CD4-positive, alpha-beta memory T cell (primary cell): ENCODE results near the gene MACO1. TPM values are rescaled to one million over a fixed set of nuclear protein-coding genes. Genes with fewer than 3 reads are reported as not detected.
A peak's percentile ranks its signal among the peaks of the same experiment; 100 is the strongest.
"Not testable (repeated sequence)": the region's sequence is repeated elsewhere in the genome, so short reads cannot be mapped to it uniquely, and the experiment has no call there.

Source experiments
- CTCF ChIA-PET: fragments of 350-600 bp; sonication (Branson Sonifier 250); formaldehyde crosslinking; loops from one replicate; lab custom pipeline; 2021; ENCODE audit warnings: inconsistent platforms; ENCODE audit not compliant: partially characterized antibody; lab: Charles Lee
- POLR2A ChIA-PET: fragments of 350-600 bp; sonication (Branson Sonifier 250); formaldehyde crosslinking; loops from one replicate; lab custom pipeline; 2021; ENCODE audit not compliant: partially characterized antibody; lab: Charles Lee
- DNase-seq, 5 donors: peaks; one replicate each; pipeline versions ENCODE4 v3.0.0 to v3.0.0-alpha.2; 2020 to 2022; ENCODE audit warnings: mixed read lengths in 1 of 5
- H3K27ac ChIP-seq: one replicate; pipeline ENCODE4 v1.7.0; 2013; ENCODE audit warnings: low read depth, low read length
- H3K27me3 ChIP-seq: 2 replicates; pipeline ENCODE4 v1.7.0; 2013; ENCODE audit warnings: mild to moderate bottlenecking, low read length, moderate library complexity; ENCODE audit not compliant: insufficient read depth
- H3K36me3 ChIP-seq: 2 replicates; pipeline ENCODE4 v1.7.0; 2013; ENCODE audit warnings: mild to moderate bottlenecking, low read length, moderate library complexity; ENCODE audit not compliant: insufficient read depth
- H3K4me1 ChIP-seq: 2 replicates; pipeline ENCODE4 v1.7.0; 2013; ENCODE audit warnings: mild to moderate bottlenecking, low read length, moderate library complexity; ENCODE audit not compliant: insufficient read depth
- H3K4me3 ChIP-seq, 2 donors: one replicate each; pipeline ENCODE4 v1.7.0; 2013; ENCODE audit warnings: low read length in 2 of 2, mild to moderate bottlenecking in 1 of 2
- H3K9me3 ChIP-seq, 2 donors: one replicate each; pipeline ENCODE4 v1.7.0; 2013; ENCODE audit warnings: low read length in 2 of 2, control low read depth in 1 of 2; ENCODE audit not compliant: control insufficient read depth in 1 of 2
- H3K27ac Mint-ChIP-seq, 7 donors: one replicate each; pipeline ENCODE4 v1.8.0; 2020 to 2021; ENCODE audit warnings: mixed read lengths in 7 of 7, mild to moderate bottlenecking in 6 of 7, inconsistent platforms in 3 of 7, moderate library complexity in 3 of 7
- H3K27me3 Mint-ChIP-seq, 2 donors: one replicate each; pipeline ENCODE4 v1.8.0; 2020 to 2021; ENCODE audit warnings: mixed read lengths in 2 of 2
- H3K36me3 Mint-ChIP-seq, 2 donors: one replicate each; pipeline ENCODE4 v1.8.0; 2020 to 2021; ENCODE audit warnings: mixed read lengths in 2 of 2, inconsistent platforms in 1 of 2, mild to moderate bottlenecking in 1 of 2
- H3K4me1 Mint-ChIP-seq, 4 donors: one replicate each; pipeline ENCODE4 v1.8.0; 2020 to 2021; ENCODE audit warnings: mixed read lengths in 4 of 4, mild to moderate bottlenecking in 1 of 4
- H3K4me3 Mint-ChIP-seq, 8 donors: one replicate each; pipeline ENCODE4 v1.8.0; 2020 to 2021; ENCODE audit warnings: mixed read lengths in 8 of 8, mild to moderate bottlenecking in 7 of 8, moderate library complexity in 6 of 8, inconsistent platforms in 3 of 8
- H3K9me3 Mint-ChIP-seq, 8 donors: one replicate each; pipeline ENCODE4 v1.8.0; 2020 to 2021; ENCODE audit warnings: mixed read lengths in 8 of 8, mild to moderate bottlenecking in 5 of 8, inconsistent platforms in 3 of 8, moderate library complexity in 1 of 8
- intact Hi-C: fragments of 100-400 bp; cut with micrococcal nuclease; formaldehyde crosslinking; loops from one replicate; pipeline ENCODE4 v1.15.1; 2023
- polyA plus RNA-seq, 2 donors: library from polyadenylated mRNA; unstranded; fragments of 300-500 nt; fragmentation: Illumina TruSeq; gene quantifications; one replicate each; pipeline ENCODE4 v1.2.3, GENCODE V29; 2021
- total RNA-seq, 2 experiments: library from RNA; stranded (reverse); gene quantifications; one replicate each; pipeline ENCODE4 v1.2.3, GENCODE V29; 2021

Gene MACO1, protein sequence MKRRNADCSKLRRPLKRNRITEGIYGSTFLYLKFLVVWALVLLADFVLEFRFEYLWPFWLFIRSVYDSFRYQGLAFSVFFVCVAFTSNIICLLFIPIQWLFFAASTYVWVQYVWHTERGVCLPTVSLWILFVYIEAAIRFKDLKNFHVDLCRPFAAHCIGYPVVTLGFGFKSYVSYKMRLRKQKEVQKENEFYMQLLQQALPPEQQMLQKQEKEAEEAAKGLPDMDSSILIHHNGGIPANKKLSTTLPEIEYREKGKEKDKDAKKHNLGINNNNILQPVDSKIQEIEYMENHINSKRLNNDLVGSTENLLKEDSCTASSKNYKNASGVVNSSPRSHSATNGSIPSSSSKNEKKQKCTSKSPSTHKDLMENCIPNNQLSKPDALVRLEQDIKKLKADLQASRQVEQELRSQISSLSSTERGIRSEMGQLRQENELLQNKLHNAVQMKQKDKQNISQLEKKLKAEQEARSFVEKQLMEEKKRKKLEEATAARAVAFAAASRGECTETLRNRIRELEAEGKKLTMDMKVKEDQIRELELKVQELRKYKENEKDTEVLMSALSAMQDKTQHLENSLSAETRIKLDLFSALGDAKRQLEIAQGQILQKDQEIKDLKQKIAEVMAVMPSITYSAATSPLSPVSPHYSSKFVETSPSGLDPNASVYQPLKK
- total RNA-seq: 10 to 100 TPM; 20.6 TPM
- 1 to 10 TPM; 3.1 to 8.4 TPM for polyA plus RNA-seq

DNA sequence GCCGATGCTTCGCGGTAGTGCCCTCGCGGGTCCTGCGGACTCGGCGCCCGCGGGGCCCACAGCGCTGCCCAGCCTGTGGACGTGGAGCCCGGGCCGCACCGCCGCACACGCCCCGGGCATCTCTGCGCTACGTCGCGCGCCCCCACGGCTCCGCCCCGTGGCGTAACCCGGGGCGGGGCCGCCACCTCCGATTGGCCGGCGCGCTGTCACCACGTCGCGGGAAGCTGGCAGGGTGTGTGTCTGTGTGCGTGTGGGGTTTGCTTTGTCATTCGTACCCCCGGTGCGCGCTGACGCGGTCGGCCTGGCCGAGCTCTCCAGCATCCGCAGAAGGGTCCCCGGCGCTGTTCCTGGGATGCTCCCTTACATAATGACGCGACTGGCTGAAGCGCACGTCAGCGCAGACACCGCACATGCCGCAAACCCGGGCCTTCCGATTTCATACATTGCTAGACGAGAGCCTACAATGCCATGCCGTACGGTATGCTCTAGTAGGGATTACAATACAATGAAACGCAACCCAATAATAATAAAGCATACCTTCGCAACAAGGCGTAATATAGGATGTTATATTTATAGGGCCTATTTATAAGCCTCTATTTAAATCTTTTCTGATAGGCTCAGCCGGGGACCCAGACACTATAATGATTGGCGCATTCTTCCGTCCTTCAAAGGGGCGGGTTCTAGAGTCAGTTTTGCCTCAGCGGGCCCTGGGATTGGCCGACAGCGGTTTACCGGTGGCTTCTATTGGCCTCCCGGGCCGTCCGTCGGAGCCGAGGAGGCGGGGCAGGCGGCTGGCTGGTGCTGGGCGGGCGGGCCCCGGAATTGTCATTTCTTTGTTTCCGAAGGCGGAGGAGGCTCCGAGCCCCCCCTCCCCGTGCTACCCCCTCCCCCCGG, at the start of gene MACO1:
TSS of gene MACO1 (plus strand) at position 825 of the 894 bp plus-strand sequence. CDS start 202 bp downstream, outside the sequence.
- Histone ChIP-seq H3K27me3 (no peaks in the 10 kb centered on the region), H3K4me3 (peak within 1 kb of the TSS; percentile 49 to 92), H3K36me3 (no peaks in the 10 kb centered on the region), H3K4me1 (peaks cover 44% of the 10 kb centered on the region), H3K9me3 (no peaks in the 10 kb centered on the region), H3K27ac (peak within 1 kb of the TSS; percentile 95)
- peak within 1 kb of the TSS; percentile 98 to 100 (median 100) for H3K27ac Mint-ChIP-seq
- CTCF ChIA-PET: interaction anchor here (0.6 kb wide), 1 partner anchor 191 kb away, joined by 3 read pairs; no protein-coding TSS in a partner anchor
- H3K27me3 Mint-ChIP-seq: no peaks in the 10 kb centered on the region
- H3K4me3 Mint-ChIP-seq: peak within 1 kb of the TSS; percentile 95 to 99 (median 97)
- peak; percentile 97 to 99 (median 97) for DNase-seq
- POLR2A ChIA-PET: interaction anchor here (0.6 to 3.0 kb wide), 12 partner anchors 11 to 718 kb away, joined by 3 to 24 read pairs (median 4); partner anchors contain the start of genes CLIC4, MTFR1L, RSRP1 and RUNX3
- H3K9me3 Mint-ChIP-seq: peaks cover 0 to 4% (median 0%) of the 10 kb centered on the region in 8 donors
- peaks cover 35 to 50% (median 42%) of the 10 kb centered on the region in 4 donors for H3K4me1 Mint-ChIP-seq
- intact Hi-C loops: loop anchor here (1.0 to 10.0 kb wide), 7 partner anchors 42 to 1044 kb away; partner anchors contain the start of genes CLIC4, HMGN2, RSRP1 and TMEM50A
- H3K36me3 Mint-ChIP-seq: peaks cover 0 to 11% of the 10 kb centered on the region in 2 donors

DNA sequence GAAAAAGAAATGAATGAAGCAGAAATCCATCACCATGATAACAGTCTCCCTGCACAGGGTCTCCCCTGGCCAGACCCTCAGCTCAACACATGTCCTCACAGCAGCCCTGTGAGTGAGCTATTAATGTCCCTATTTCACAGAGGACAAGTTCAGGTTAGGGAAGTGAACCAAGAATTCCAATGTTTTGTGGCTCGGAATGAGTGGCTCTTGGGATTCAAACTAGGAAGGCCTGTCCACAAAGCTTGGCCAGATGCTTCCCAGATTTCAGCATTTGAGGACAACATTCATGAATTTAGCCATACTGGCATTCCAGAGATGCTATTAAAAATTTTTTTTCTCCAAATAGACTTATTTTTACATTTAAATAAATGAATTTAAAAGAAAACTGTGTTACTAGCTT, 48.2 kb upstream of the MACO1 start:
- H3K9me3 Mint-ChIP-seq, POLR2A ChIA-PET, H3K4me1 Mint-ChIP-seq, H3K27me3 Mint-ChIP-seq, H3K4me3 Mint-ChIP-seq, DNase-seq, H3K27me3 ChIP-seq, H3K36me3 Mint-ChIP-seq, H3K27ac Mint-ChIP-seq, H3K9me3 ChIP-seq, intact Hi-C loops, H3K36me3 ChIP-seq, CTCF ChIA-PET, H3K27ac ChIP-seq, H3K4me1 ChIP-seq, H3K4me3 ChIP-seq: not testable (repeated sequence)

DNA sequence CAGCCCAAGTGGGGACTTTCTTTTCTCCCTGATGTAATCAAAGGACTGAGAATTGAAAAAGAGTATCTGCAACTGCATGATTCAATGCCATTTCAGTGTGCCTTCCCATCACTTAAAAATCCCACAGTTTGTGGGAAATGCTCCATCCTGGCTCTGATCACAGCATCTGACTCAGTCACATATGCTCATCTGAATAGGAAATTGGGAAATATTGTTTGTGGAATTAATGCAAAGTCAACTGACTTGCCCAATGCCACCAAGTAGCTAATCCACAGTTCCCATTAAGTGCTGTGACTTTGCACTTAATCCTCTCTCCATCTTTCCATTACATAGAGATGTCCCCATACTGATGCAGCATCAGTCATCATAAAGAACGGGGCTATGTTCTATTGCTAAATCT, 47.6 kb upstream of the MACO1 start:
- H3K9me3 Mint-ChIP-seq, H3K36me3 ChIP-seq, H3K36me3 Mint-ChIP-seq, H3K4me3 ChIP-seq, H3K9me3 ChIP-seq, H3K4me3 Mint-ChIP-seq, H3K27me3 Mint-ChIP-seq, CTCF ChIA-PET, DNase-seq, H3K4me1 Mint-ChIP-seq, H3K4me1 ChIP-seq, POLR2A ChIA-PET, H3K27ac ChIP-seq, H3K27ac Mint-ChIP-seq, intact Hi-C loops, H3K27me3 ChIP-seq: not testable (repeated sequence)

DNA sequence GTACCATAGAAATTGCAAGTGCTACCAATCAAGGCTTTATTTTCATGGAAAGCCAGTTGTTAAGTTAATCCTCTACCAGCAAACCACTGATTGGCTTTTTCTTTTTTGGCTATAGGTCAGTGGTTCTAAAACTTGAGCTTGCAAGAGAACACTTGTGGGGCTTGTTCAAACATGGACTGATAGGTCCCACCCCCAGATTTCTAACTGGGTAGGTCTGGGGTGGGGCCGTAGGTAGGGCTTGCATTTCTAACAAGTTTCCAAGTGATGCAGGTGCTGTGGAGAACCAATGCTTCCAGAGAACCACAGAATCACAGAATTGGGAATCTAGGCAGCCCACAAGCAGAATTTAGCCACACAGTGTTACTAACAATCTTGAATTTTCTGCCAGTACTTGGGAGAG, 46.8 kb upstream of the MACO1 start:
- H3K27me3 Mint-ChIP-seq: peaks cover 5 to 12% of the 10 kb centered on the region in 2 donors
- DNase-seq, H3K4me3 Mint-ChIP-seq, H3K9me3 Mint-ChIP-seq, H3K4me1 Mint-ChIP-seq, H3K36me3 Mint-ChIP-seq, H3K27ac Mint-ChIP-seq, H3K36me3 ChIP-seq, H3K4me3 ChIP-seq, CTCF ChIA-PET, H3K4me1 ChIP-seq, H3K27ac ChIP-seq, H3K27me3 ChIP-seq, intact Hi-C loops, POLR2A ChIA-PET, H3K9me3 ChIP-seq: not testable (repeated sequence)

DNA sequence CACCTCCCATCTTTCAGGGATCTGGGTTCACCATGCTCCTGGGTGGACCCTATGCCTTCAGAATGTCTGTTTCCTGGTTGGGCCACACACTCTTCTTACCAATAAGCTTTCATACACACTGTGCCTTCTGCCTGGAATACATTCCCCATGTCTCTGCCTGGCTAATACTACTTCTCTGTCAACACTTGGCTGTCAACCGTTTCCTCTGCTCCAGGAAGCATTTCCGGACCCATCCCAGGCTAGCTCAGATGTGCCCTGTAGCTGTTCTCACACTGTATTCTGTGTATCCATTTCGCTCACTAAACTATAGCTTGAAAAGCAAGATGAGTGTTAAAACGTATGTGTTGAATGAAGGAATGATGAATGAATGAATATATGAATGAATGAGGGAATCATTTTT, 43.6 kb upstream of the MACO1 start:
- H3K4me1 ChIP-seq, H3K27ac ChIP-seq, H3K4me1 Mint-ChIP-seq, H3K4me3 Mint-ChIP-seq, DNase-seq, H3K36me3 ChIP-seq, H3K9me3 Mint-ChIP-seq, H3K27ac Mint-ChIP-seq, POLR2A ChIA-PET, CTCF ChIA-PET, intact Hi-C loops, H3K4me3 ChIP-seq, H3K36me3 Mint-ChIP-seq, H3K9me3 ChIP-seq, H3K27me3 ChIP-seq: not testable (repeated sequence)
- peaks cover 7 to 12% of the 10 kb centered on the region in 2 donors for H3K27me3 Mint-ChIP-seq

DNA sequence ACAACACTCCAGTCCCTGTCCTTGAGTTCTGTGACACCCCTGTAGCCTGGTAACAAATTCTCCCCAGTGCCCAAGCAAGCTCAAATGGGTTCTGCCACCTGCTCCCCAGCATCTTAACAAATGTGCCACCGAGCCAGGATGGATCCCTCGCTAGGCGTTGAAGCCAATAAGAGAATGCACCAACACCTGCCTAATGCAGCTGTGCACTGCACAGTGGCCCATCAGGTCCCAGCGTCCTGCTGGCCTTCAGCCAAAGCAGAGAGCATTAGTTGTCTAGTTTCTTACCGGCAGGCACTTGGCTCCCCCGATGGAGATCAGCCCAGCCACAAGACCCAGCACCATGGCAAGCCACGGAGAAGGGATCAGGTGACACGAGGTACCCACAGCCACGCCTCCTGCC, 42.0 kb upstream of the MACO1 start:
- H3K4me1 ChIP-seq, H3K27me3 ChIP-seq, POLR2A ChIA-PET, H3K36me3 Mint-ChIP-seq, H3K36me3 ChIP-seq, H3K9me3 ChIP-seq, CTCF ChIA-PET, H3K27ac ChIP-seq, H3K4me3 Mint-ChIP-seq, H3K4me3 ChIP-seq, H3K27ac Mint-ChIP-seq, H3K4me1 Mint-ChIP-seq, DNase-seq, H3K9me3 Mint-ChIP-seq, intact Hi-C loops: not testable (repeated sequence)
- H3K27me3 Mint-ChIP-seq: peaks cover 6 to 12% of the 10 kb centered on the region in 2 donors

DNA sequence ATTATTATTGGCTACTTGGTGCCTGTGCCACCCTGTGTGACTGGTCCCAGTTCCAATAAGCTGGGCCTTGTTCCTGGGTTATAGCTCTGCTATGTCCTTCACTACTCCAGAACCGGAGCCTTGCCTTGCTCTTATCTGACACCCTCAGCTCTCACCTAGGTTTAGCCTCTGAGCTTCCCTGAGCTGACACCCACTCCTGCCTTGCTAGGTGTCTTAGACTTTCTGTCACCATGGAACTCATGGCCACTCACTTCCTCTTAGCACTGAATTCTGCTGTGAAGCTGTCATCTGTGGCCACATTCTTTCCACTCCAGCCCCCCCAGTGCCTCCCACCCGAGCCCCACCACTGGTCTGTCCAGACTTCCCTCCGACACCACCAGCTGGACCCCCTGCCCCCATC, 41.0 kb upstream of the MACO1 start:
- H3K9me3 Mint-ChIP-seq: not testable (repeated sequence)

More for the DNA sequence above, 41.0 kb upstream of the MACO1 start:
- H3K27me3 Mint-ChIP-seq: peaks cover 6 to 15% of the 10 kb centered on the region in 2 donors
- H3K4me3 ChIP-seq, H3K36me3 ChIP-seq, H3K4me1 ChIP-seq, H3K36me3 Mint-ChIP-seq, CTCF ChIA-PET, DNase-seq, H3K4me3 Mint-ChIP-seq, H3K9me3 ChIP-seq, intact Hi-C loops, H3K27me3 ChIP-seq, H3K4me1 Mint-ChIP-seq, POLR2A ChIA-PET, H3K27ac ChIP-seq: not testable (repeated sequence)
- H3K27ac Mint-ChIP-seq: peak overlapping the region in 1 of 7 donors; percentile 32
